Measurements from ENCODE around the gene SELENOH.

SELENOH gene

GRCh38 chr11:57764021-57764420 lies 22.7 kb downstream of the SELENOH start:
- H3K9me3 ChIP-seq (ENCODE audit: control insufficient read depth, low read length): no peaks in the 10 kb centered on the region
- no peak overlapping the region for H3K4me3 ChIP-seq (ENCODE audit: insufficient read depth, low read depth, low read length, poor library complexity, severe bottlenecking)
- H3K4me1 ChIP-seq (ENCODE audit: control insufficient read depth, insufficient read depth, low read length, poor library complexity, severe bottlenecking): no peaks in the 10 kb centered on the region
- no peaks in the 10 kb centered on the region for H3K27me3 ChIP-seq (replicated peaks; ENCODE audit: control insufficient read depth, insufficient read depth, low read length, poor library complexity, severe bottlenecking)
- H3K36me3 ChIP-seq (ENCODE audit: control insufficient read depth, insufficient read depth, low read length): no peaks in the 10 kb centered on the region
- no peak for DNase-seq
- H3K27ac ChIP-seq (ENCODE audit: insufficient read depth, low read length, poor library complexity, severe bottlenecking): no peak overlapping the region

DNA sequence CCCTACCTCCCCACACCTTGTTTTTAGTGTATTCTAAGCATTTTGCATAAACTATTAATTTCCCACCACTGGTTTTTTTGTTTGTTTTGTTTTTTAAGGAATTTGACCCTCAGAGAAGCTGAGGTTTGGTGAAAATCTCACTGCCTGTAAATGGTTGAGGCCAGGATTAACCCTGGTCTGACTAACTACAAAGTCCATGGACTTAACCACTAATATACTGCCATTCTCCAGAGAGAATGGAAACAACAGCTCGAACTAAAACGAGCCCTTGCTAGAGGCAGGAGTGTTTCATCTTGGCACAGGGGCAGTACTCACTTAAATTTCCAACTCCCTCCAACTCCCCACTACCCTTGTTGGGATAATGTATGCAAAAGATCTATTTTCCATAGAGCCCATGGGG lies 23.3 kb downstream of the SELENOH start:
- DNase-seq: no peak
- Histone ChIP-seq H3K9me3 (ENCODE audit: control insufficient read depth, low read length) (no peaks in the 10 kb centered on the region), H3K27ac (ENCODE audit: insufficient read depth, low read length, poor library complexity, severe bottlenecking) (no peak overlapping the region), H3K4me3 (ENCODE audit: insufficient read depth, low read depth, low read length, poor library complexity, severe bottlenecking) (no peak overlapping the region), H3K36me3 (ENCODE audit: control insufficient read depth, insufficient read depth, low read length) (no peaks in the 10 kb centered on the region), H3K4me1 (ENCODE audit: control insufficient read depth, insufficient read depth, low read length, poor library complexity, severe bottlenecking) (no peaks in the 10 kb centered on the region), H3K27me3 (replicated peaks; ENCODE audit: control insufficient read depth, insufficient read depth, low read length, poor library complexity, severe bottlenecking) (no peaks in the 10 kb centered on the region)

GRCh38 chr11:57764972-57765371 lies 23.7 kb downstream of the SELENOH start:
- no peaks in the 10 kb centered on the region for H3K36me3 ChIP-seq (ENCODE audit: control insufficient read depth, insufficient read depth, low read length)
- DNase-seq: no peak
- H3K4me1 ChIP-seq (ENCODE audit: control insufficient read depth, insufficient read depth, low read length, poor library complexity, severe bottlenecking): no peaks in the 10 kb centered on the region
- no peaks in the 10 kb centered on the region for H3K27me3 ChIP-seq (replicated peaks; ENCODE audit: control insufficient read depth, insufficient read depth, low read length, poor library complexity, severe bottlenecking)
- H3K27ac ChIP-seq (ENCODE audit: insufficient read depth, low read length, poor library complexity, severe bottlenecking): no peak overlapping the region
- no peak overlapping the region for H3K4me3 ChIP-seq (ENCODE audit: insufficient read depth, low read depth, low read length, poor library complexity, severe bottlenecking)
- no peaks in the 10 kb centered on the region for H3K9me3 ChIP-seq (ENCODE audit: control insufficient read depth, low read length)

- H3K4me1 ChIP-seq (ENCODE audit: control insufficient read depth, insufficient read depth, low read length, poor library complexity, severe bottlenecking): no peaks in the 10 kb centered on the region
These were observed 29.5 kb downstream of the SELENOH start for GRCh38 chr11:57770793-57771192.

GRCh38 chr11:57771365-57771764 lies 30.1 kb downstream of the SELENOH start:
- no peak for DNase-seq
- no peak overlapping the region for H3K27ac ChIP-seq (ENCODE audit: insufficient read depth, low read length, poor library complexity, severe bottlenecking)
- H3K27me3 ChIP-seq (replicated peaks; ENCODE audit: control insufficient read depth, insufficient read depth, low read length, poor library complexity, severe bottlenecking): no peaks in the 10 kb centered on the region
- no peaks in the 10 kb centered on the region for H3K36me3 ChIP-seq (ENCODE audit: control insufficient read depth, insufficient read depth, low read length)
- H3K4me1 ChIP-seq (ENCODE audit: control insufficient read depth, insufficient read depth, low read length, poor library complexity, severe bottlenecking): no peaks in the 10 kb centered on the region
- H3K4me3 ChIP-seq (ENCODE audit: insufficient read depth, low read depth, low read length, poor library complexity, severe bottlenecking): no peak overlapping the region
- H3K9me3 ChIP-seq (ENCODE audit: control insufficient read depth, low read length): no peaks in the 10 kb centered on the region

More at GRCh38 chr11:57770793-57771192, 29.5 kb downstream of the SELENOH start:
- Histone ChIP-seq H3K36me3 (ENCODE audit: control insufficient read depth, insufficient read depth, low read length) (no peaks in the 10 kb centered on the region), H3K27ac (ENCODE audit: insufficient read depth, low read length, poor library complexity, severe bottlenecking) (no peak overlapping the region), H3K9me3 (ENCODE audit: control insufficient read depth, low read length) (no peaks in the 10 kb centered on the region), H3K27me3 (replicated peaks; ENCODE audit: control insufficient read depth, insufficient read depth, low read length, poor library complexity, severe bottlenecking) (no peaks in the 10 kb centered on the region), H3K4me3 (ENCODE audit: insufficient read depth, low read depth, low read length, poor library complexity, severe bottlenecking) (no peak overlapping the region)
- no peak for DNase-seq

DNA sequence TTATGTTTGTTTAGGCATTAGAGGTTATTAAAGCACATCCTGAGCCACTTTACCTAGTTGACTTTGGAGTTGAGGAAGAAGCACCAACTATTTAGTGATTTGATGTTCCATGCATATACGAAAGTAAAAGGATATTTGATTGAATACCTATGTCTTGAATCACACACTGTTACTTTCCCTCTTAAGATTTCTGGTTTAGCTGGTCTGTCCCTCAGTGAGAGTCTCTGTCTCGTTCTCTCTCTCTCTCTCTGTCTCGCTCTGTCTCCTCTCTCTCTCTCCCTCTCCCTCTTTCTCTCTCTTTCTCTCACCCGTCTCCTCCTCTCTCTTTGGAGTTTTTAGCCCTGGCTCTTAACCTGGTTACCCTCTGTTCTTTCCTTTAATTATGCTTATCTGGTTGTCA lies 31.3 kb downstream of the SELENOH start:
- H3K4me1 ChIP-seq (ENCODE audit: control insufficient read depth, insufficient read depth, low read length, poor library complexity, severe bottlenecking): no peaks in the 10 kb centered on the region
- H3K27ac ChIP-seq (ENCODE audit: insufficient read depth, low read length, poor library complexity, severe bottlenecking): no peak overlapping the region
- H3K27me3 ChIP-seq (replicated peaks; ENCODE audit: control insufficient read depth, insufficient read depth, low read length, poor library complexity, severe bottlenecking): no peaks in the 10 kb centered on the region
- H3K9me3 ChIP-seq (ENCODE audit: control insufficient read depth, low read length): no peaks in the 10 kb centered on the region
- no peak overlapping the region for H3K4me3 ChIP-seq (ENCODE audit: insufficient read depth, low read depth, low read length, poor library complexity, severe bottlenecking)
- DNase-seq: no peak
- H3K36me3 ChIP-seq (ENCODE audit: control insufficient read depth, insufficient read depth, low read length): no peaks in the 10 kb centered on the region

DNA sequence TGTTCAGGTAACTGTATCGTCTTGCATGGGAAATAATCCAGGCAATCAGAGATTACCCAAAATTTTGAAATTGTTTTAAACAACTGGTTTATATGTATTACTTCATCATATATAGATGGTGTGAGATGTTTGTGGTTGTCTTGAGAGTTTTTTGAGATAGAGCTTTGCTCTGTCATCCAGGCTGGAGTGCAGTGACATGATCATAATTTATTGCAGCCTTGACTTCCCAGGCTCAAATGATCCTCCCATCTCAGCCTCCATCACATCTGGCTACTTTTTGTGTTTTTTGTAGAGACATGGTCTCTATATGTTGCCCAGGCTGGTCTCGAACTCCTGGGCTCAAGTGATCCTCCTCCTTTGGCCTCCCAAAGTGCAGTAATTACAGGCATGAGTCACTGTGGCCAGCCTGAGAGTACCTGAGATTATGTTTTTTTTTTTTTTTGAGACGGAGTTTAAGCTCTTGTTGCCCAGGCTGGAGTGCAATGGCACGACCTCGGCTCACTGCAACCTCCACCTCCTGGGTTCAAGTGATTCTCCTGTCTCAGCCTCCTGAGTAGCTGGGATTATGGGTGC lies 31.8 kb downstream of the SELENOH start:
- Histone ChIP-seq H3K4me1 (ENCODE audit: control insufficient read depth, insufficient read depth, low read length, poor library complexity, severe bottlenecking) (no peaks in the 10 kb centered on the region), H3K36me3 (ENCODE audit: control insufficient read depth, insufficient read depth, low read length) (no peaks in the 10 kb centered on the region), H3K27me3 (replicated peaks; ENCODE audit: control insufficient read depth, insufficient read depth, low read length, poor library complexity, severe bottlenecking) (no peaks in the 10 kb centered on the region), H3K4me3 (ENCODE audit: insufficient read depth, low read depth, low read length, poor library complexity, severe bottlenecking) (no peak overlapping the region), H3K9me3 (ENCODE audit: control insufficient read depth, low read length) (no peaks in the 10 kb centered on the region), H3K27ac (ENCODE audit: insufficient read depth, low read length, poor library complexity, severe bottlenecking) (no peak overlapping the region)
- DNase-seq: no peak

DNA sequence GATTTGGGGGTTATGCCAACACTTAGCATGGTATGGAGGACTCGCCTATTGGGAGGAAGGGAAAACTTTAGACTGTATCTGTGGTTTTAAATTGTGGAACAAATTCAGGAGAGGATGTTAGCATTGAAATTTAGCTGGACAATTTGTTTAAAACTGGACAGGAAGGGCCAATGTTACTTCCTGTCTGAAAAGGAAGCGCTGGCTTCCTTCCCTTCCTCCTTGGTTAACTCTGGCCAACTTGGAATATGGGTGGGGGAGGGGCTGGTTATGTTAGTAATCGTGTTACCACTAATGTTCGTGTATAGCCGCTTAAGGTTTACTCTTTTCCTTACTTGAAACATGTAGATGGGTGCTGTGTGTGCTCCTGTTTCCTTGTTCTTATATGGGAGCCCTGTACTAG lies 34.2 kb downstream of the SELENOH start:
- Histone ChIP-seq H3K4me3 (ENCODE audit: insufficient read depth, low read depth, low read length, poor library complexity, severe bottlenecking) (no peak overlapping the region), H3K27me3 (replicated peaks; ENCODE audit: control insufficient read depth, insufficient read depth, low read length, poor library complexity, severe bottlenecking) (no peaks in the 10 kb centered on the region), H3K36me3 (ENCODE audit: control insufficient read depth, insufficient read depth, low read length) (no peaks in the 10 kb centered on the region), H3K27ac (ENCODE audit: insufficient read depth, low read length, poor library complexity, severe bottlenecking) (no peak overlapping the region), H3K9me3 (ENCODE audit: control insufficient read depth, low read length) (no peaks in the 10 kb centered on the region), H3K4me1 (ENCODE audit: control insufficient read depth, insufficient read depth, low read length, poor library complexity, severe bottlenecking) (no peaks in the 10 kb centered on the region)
- DNase-seq: no peak

DNA sequence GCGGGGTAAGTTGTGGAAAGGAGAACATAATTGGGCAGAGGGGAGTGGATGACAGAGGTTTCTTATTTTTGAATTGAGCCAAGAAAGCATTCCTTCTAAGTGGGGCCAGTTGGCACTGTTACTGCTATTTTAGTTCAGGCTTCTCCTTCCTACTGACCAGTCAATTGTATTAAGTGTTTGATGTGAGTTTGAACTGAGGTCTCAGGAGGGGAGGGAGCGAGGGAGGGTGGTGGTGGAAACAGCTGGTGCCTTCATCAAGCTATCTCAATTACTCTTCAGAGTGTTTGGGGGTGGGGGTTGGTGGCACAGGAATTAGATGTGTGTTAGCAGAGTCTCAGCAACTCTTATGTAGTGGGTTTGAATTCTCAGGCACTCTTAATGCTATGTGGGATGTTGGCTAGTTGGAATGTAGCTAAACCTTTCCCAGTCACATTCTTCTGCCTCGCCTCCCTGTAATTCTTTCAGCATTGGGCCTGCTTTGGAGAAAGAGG lies 34.8 kb downstream of the SELENOH start:
- Histone ChIP-seq H3K4me1 (ENCODE audit: control insufficient read depth, insufficient read depth, low read length, poor library complexity, severe bottlenecking) (no peaks in the 10 kb centered on the region), H3K9me3 (ENCODE audit: control insufficient read depth, low read length) (no peaks in the 10 kb centered on the region), H3K27me3 (replicated peaks; ENCODE audit: control insufficient read depth, insufficient read depth, low read length, poor library complexity, severe bottlenecking) (no peaks in the 10 kb centered on the region), H3K36me3 (ENCODE audit: control insufficient read depth, insufficient read depth, low read length) (no peaks in the 10 kb centered on the region), H3K4me3 (ENCODE audit: insufficient read depth, low read depth, low read length, poor library complexity, severe bottlenecking) (no peak overlapping the region), H3K27ac (ENCODE audit: insufficient read depth, low read length, poor library complexity, severe bottlenecking) (no peak overlapping the region)
- DNase-seq: no peak

DNA sequence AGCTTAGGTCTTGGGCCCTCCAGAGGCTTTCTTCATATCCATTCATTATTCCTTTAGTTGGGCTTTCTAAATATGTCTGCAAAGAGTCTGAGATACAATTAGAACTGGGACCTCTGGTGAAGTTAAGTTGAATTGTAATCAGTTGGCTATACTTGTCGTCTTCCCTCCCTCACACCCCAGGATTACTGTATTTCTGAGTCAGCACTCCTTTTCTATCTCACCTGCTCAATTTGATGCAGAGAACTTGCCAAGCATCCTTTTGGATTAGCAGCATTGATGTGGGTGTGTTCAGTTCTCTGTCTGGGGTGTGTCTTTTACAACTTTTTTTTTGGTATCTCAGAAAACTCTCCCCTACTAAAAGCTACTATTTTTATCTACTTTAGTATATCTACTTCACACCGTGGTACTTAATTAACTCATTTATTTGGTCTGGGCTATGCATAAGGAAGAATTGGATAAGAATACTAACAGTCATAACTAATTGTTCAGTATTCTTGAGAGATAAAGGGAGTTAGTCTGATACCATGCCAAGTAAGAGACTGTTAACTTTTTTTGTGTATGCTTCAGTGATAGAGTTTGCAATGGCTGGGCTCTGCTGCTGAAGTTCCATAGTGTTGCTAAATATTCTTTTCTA lies 35.4 kb downstream of the SELENOH start:
- Histone ChIP-seq H3K36me3 (ENCODE audit: control insufficient read depth, insufficient read depth, low read length) (no peaks in the 10 kb centered on the region), H3K27ac (ENCODE audit: insufficient read depth, low read length, poor library complexity, severe bottlenecking) (no peak overlapping the region), H3K9me3 (ENCODE audit: control insufficient read depth, low read length) (no peaks in the 10 kb centered on the region), H3K27me3 (replicated peaks; ENCODE audit: control insufficient read depth, insufficient read depth, low read length, poor library complexity, severe bottlenecking) (no peaks in the 10 kb centered on the region), H3K4me3 (ENCODE audit: insufficient read depth, low read depth, low read length, poor library complexity, severe bottlenecking) (no peak overlapping the region), H3K4me1 (ENCODE audit: control insufficient read depth, insufficient read depth, low read length, poor library complexity, severe bottlenecking) (no peaks in the 10 kb centered on the region)
- no peak for DNase-seq

All from effector memory CD4-positive, alpha-beta T cell (primary cell).